ENCODE results near the gene FBXL5.
A peak's percentile ranks its signal among the peaks of the same experiment; 100 is the strongest.

FBXL5 gene

GRCh38 chr4:15675356-15675755 lies 20.2 kb upstream of the FBXL5 start:
- no peak for DNase-seq

- no peak for DNase-seq
Measured at GRCh38 chr4:15674926-15675325, 19.8 kb upstream of the FBXL5 start.

- no peak for DNase-seq
Measured at GRCh38 chr4:15674046-15674445, 18.9 kb upstream of the FBXL5 start.

- no peak for DNase-seq
Measured at GRCh38 chr4:15673337-15673736, 18.2 kb upstream of the FBXL5 start.

- DNase-seq: no peak
Measured at GRCh38 chr4:15672101-15672500, 16.9 kb upstream of the FBXL5 start.

GRCh38 chr4:15670576-15670975 lies 15.4 kb upstream of the FBXL5 start:
- no peak for DNase-seq

GRCh38 chr4:15668566-15669435 lies 13.6 kb upstream of the FBXL5 start:
- DNase-seq: no peak

- DNase-seq: no peak
Measured at GRCh38 chr4:15667006-15667405, 11.8 kb upstream of the FBXL5 start.

GRCh38 chr4:15665753-15666365 lies 10.7 kb upstream of the FBXL5 start:
- no peak for DNase-seq

GRCh38 chr4:15659768-15660570 lies 4.8 kb upstream of the FBXL5 start:
- no peak for DNase-seq

GRCh38 chr4:15658781-15659180 lies 3.6 kb upstream of the FBXL5 start:
- no peak for DNase-seq

- DNase-seq: no peak
Measured at GRCh38 chr4:15658136-15658770, 3.1 kb upstream of the FBXL5 start.

GRCh38 chr4:15657366-15657765 lies 2.2 kb upstream of the FBXL5 start:
- no peak for DNase-seq

GRCh38 chr4:15656038-15656470 lies 897 bp upstream of the FBXL5 start:
- no peak for DNase-seq

- peak in 4 of 6 experiments; percentile 22 to 55 (median 36) for DNase-seq
Measured at GRCh38 chr4:15654593-15655222, 449 bp downstream of the FBXL5 start.

- DNase-seq: no peak
Measured at GRCh38 chr4:15653864-15654592, 1.1 kb downstream of the FBXL5 start.

- DNase-seq: no peak
Measured at GRCh38 chr4:15653420-15653819, 1.7 kb downstream of the FBXL5 start.

GRCh38 chr4:15652841-15653240 lies 2.3 kb downstream of the FBXL5 start:
- DNase-seq: no peak

GRCh38 chr4:15652191-15652590 lies 3.0 kb downstream of the FBXL5 start:
- no peak for DNase-seq

- DNase-seq: peak in 3 of 6 experiments; percentile 1 to 30 (median 11)
Measured at GRCh38 chr4:15651676-15652075, 3.5 kb downstream of the FBXL5 start.

- DNase-seq: peak; percentile 16 to 82 (median 64)
Measured at GRCh38 chr4:15649914-15650545, 5.1 kb downstream of the FBXL5 start.
